Uterus (tissue), 4 donors: Measurements from ENCODE around the gene CCDC201. TPM values are rescaled to one million over a fixed set of nuclear protein-coding genes. Genes with fewer than 3 reads are reported as not detected.

Experiments
- DNase-seq, 2 donors: peaks; one replicate each; pipeline ENCODE4 v3.0.0-alpha.2; 2019 to 2020
- H3K27ac ChIP-seq, 2 donors: fragments of 200-600 bp; sonication (generic); 1 replicate in 1 of 2; 2 replicates in 1 of 2; pipeline ENCODE4 v1.5.1; 2016 to 2018
- H3K27me3 ChIP-seq, 2 donors: fragments of 200-600 bp; sonication (generic); one replicate each; pipeline ENCODE4 v1.5.1; 2018 to 2019; ENCODE audit warnings: control low read depth in 1 of 2
- H3K36me3 ChIP-seq, 2 donors: fragments of 200-600 bp; sonication (generic); one replicate each; pipeline ENCODE4 v1.5.1; 2019; ENCODE audit warnings: control low read depth in 1 of 2
- H3K4me1 ChIP-seq, 2 donors: fragments of 200-600 bp; sonication (generic); one replicate each; pipeline ENCODE4 v1.5.1; 2018 to 2019; ENCODE audit warnings: control low read depth in 1 of 2
- H3K4me3 ChIP-seq, 2 donors: fragments of 200-600 bp; sonication (generic); 1 replicate in 1 of 2; 2 replicates in 1 of 2; pipeline ENCODE4 v1.5.1; 2018 to 2019; ENCODE audit warnings: mild to moderate bottlenecking in 1 of 2
- H3K9me3 ChIP-seq, 2 donors: fragments of 200-600 bp; sonication (generic); one replicate each; pipeline ENCODE4 v1.5.1; 2019; ENCODE audit warnings: control low read depth in 1 of 2
- CTCF ChIP-seq, 4 experiments: fragments of 200-600 bp in 2 of 4; fragments of 450-650 bp in 2 of 4; sonication (generic) in 2 of 4; IDR thresholded peaks; one replicate each; pipeline ENCODE4 v1.5.1; 2016 to 2019; ENCODE audit warnings: antibody characterized with exemption in 4 of 4, mild to moderate bottlenecking in 2 of 4, moderate library complexity in 1 of 4
- POLR2A ChIP-seq, 2 donors: fragments of 450-650 bp; IDR thresholded peaks; one replicate each; pipeline ENCODE4 v1.6.1; 2016; ENCODE audit warnings: antibody characterized with exemption in 2 of 2, mild to moderate bottlenecking in 1 of 2, moderate library complexity in 1 of 2
- intact Hi-C: fragments of 100-400 bp; cut with DNase I; formaldehyde crosslinking; loops from one replicate; pipeline ENCODE4 v1.15.1; 2023; ENCODE audit warnings: low total_unique reads
- total RNA-seq, 4 donors: library from RNA; depleted of rRNA in 3 of 4; stranded (reverse); fragments of >200 nt in 3 of 4; gene quantifications; one replicate each; pipeline versions ENCODE4 v1.1.0 to v1.2.4, GENCODE V29; 2014 to 2023
- donor health status: DM: yes; HTN: yes; CAD: no.

Gene CCDC201
- total RNA-seq, 4 donors from 2014 or later = 0.21 TPM; not detected in 3

GRCh38 chr7:45909561-45909960, 36.7 kb upstream of the CCDC201 start:
- TF ChIP-seq POLR2A (IDR thresholded peaks at IDR 0.05) = no peak
- TF ChIP-seq CTCF (IDR thresholded peaks at IDR 0.05) = no peak
- Histone ChIP-seq H3K27me3 (no peaks in the 10 kb centered on the region), H3K4me1 (no peaks in the 10 kb centered on the region), H3K4me3 (no peak overlapping the region), H3K36me3 (no peaks in the 10 kb centered on the region), H3K9me3 (no peaks in the 10 kb centered on the region), H3K27ac (no peak overlapping the region)
- intact Hi-C loops = no loop called here
- DNase-seq = no peak

GRCh38 chr7:45902820-45903219, 29.9 kb upstream of the CCDC201 start:
- Histone ChIP-seq H3K9me3 (no peaks in the 10 kb centered on the region), H3K36me3 (no peaks in the 10 kb centered on the region), H3K4me1 (no peaks in the 10 kb centered on the region), H3K4me3 (no peak overlapping the region), H3K27ac (no peak overlapping the region), H3K27me3 (no peaks in the 10 kb centered on the region)
- intact Hi-C loops = no loop called here
- no peak for DNase-seq
- TF ChIP-seq POLR2A (IDR thresholded peaks at IDR 0.05) (no peak), CTCF (IDR thresholded peaks at IDR 0.05) (no peak)

DNA sequence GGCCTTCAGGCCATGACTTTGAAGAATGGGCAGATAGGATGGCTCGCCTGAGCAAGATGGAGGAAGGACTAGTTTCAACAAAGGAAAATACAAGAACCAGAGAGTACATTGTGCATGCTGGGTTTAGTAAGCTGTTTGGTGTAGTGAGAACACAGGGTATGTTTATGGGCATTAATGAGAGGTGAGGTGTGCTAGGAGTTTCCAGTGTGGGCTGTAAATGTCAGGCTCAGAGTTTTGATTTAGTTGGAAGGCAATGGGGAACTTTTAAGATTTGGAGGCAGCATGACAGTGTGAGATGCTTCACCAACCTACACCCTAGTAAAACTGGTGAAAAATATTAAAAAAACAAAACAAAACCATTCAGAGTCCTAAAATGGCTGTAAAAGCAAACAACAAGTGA, 28.7 kb upstream of the CCDC201 start:
- intact Hi-C loops = no loop called here
- H3K36me3 ChIP-seq = no peaks in the 10 kb centered on the region
- H3K9me3 ChIP-seq = no peaks in the 10 kb centered on the region
- no peak for TF ChIP-seq POLR2A (IDR thresholded peaks at IDR 0.05)
- TF ChIP-seq CTCF (IDR thresholded peaks at IDR 0.05) = no peak
- H3K27ac ChIP-seq = no peak overlapping the region
- no peak overlapping the region for H3K4me3 ChIP-seq
- no peak for DNase-seq
- no peaks in the 10 kb centered on the region for H3K4me1 ChIP-seq
- no peaks in the 10 kb centered on the region for H3K27me3 ChIP-seq

- H3K27me3 ChIP-seq = no peaks in the 10 kb centered on the region
- no peak for TF ChIP-seq POLR2A (IDR thresholded peaks at IDR 0.05)
- TF ChIP-seq CTCF (IDR thresholded peaks at IDR 0.05) = no peak
- H3K27ac ChIP-seq = no peak overlapping the region
- no peaks in the 10 kb centered on the region for H3K4me1 ChIP-seq
- no peaks in the 10 kb centered on the region for H3K9me3 ChIP-seq
- intact Hi-C loops = no loop called here
- H3K36me3 ChIP-seq = no peaks in the 10 kb centered on the region
- no peak for DNase-seq
- H3K4me3 ChIP-seq = no peak overlapping the region
Measured at GRCh38 chr7:45898222-45898621, 25.3 kb upstream of the CCDC201 start.

DNA sequence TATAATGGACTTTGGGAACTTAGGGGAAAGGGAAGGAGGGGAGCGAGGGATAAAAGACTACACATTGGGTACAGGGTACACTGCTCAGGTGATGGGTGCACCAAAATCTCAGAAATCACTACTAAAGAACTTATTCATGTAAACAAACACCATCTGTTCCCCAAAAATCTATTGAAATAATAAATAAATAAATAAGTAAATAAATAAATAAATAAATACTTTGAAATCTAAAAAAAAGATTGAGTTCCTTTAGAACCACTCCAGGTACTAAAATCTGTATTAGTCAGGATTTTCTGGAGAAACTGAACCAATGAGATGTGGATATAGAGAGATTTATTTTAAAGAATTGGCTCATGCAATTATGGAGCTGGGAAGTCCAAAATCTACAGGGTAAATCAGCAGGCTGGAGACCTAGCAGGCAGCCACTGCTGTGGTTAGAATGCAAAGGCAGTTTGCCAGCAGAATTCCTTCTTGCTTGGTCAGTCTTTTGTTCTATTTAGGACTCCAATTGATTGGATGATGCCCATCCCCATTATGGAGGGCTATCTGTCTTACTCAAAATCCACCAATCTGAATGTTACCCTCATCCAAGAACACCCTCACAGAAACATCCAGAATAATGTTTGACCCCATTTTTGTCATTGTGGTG, 24.3 kb upstream of the CCDC201 start:
- no peaks in the 10 kb centered on the region for H3K27me3 ChIP-seq
- TF ChIP-seq POLR2A (IDR thresholded peaks at IDR 0.05) = no peak
- H3K4me3 ChIP-seq = no peak overlapping the region
- no peaks in the 10 kb centered on the region for H3K36me3 ChIP-seq
- H3K4me1 ChIP-seq = no peaks in the 10 kb centered on the region
- DNase-seq = no peak
- H3K9me3 ChIP-seq = no peaks in the 10 kb centered on the region
- H3K27ac ChIP-seq = no peak overlapping the region
- intact Hi-C loops = no loop called here

- H3K27me3 ChIP-seq = no peaks in the 10 kb centered on the region
- DNase-seq = no peak
- intact Hi-C loops = no loop called here
Measured at GRCh38 chr7:45894665-45895062, 21.8 kb upstream of the CCDC201 start.

More at GRCh38 chr7:45894665-45895062, 21.8 kb upstream of the CCDC201 start:
- H3K36me3 ChIP-seq = no peaks in the 10 kb centered on the region
- H3K9me3 ChIP-seq = no peaks in the 10 kb centered on the region
- H3K27ac ChIP-seq = no peak overlapping the region
- no peak for TF ChIP-seq POLR2A (IDR thresholded peaks at IDR 0.05)
- TF ChIP-seq CTCF (IDR thresholded peaks at IDR 0.05) = no peak
- H3K4me3 ChIP-seq = no peak overlapping the region
- H3K4me1 ChIP-seq = no peaks in the 10 kb centered on the region
